ENCODE measurements around the gene FAM50B. TPM values are rescaled to one million over a fixed set of nuclear protein-coding genes. Genes with fewer than 3 reads are reported as not detected.

Gene FAM50B
- total and polyA plus RNA-seq, 2 donors (not counting 1 experiment from before 2014, with no cell fraction given): 4.2 to 9.8 TPM

DNA sequence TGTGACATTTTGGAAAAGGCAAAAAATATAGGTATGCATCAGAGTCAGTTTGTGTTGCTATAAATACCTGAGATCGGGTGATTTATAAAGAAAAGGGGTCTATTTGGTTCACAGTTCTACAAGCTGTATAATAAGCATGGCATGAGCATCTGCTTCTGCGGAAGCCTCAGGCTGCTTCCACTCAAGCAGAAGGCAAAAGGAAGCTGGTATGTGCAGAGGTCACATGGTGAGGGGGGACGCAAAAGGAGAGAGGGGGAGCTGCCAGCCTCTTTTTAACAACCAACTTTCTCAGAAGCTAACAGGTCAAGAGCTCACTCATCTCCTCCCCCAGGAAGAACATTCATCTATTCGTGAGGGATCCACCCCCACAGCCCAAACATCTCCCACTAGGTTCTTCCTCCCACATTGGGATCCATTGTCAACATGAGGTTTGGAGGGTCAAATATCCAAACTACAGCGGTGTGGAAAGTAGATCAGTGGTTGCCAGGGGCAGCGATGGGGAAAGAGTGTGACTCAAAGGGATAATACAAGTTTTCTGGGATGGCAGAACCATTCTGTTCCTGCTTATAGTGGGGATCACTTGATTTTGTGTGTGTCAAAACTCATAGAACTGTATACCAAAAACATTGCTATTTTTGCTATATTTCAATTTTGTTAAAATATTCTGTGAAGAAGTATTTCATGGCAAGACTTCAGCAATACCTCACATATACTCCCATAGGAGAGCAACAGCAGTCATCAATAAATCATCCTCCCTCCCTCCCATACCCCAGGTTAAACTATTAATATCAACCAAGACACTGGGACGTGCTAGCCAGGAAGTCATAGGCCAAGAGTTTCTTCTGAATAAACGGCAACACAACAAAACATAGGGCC is 9.9 kb upstream of the FAM50B start:
- ChIA-PET CTCF (no interaction called here), POLR2A (no interaction called here)
- DNase-seq: no peak
- Histone ChIP-seq H4K20me1 (ENCODE audit: control insufficient read depth, insufficient read depth, low read length, poor library complexity, severe bottlenecking) (no peaks in the 10 kb centered on the region), H3K4me2 (replicated peaks; ENCODE audit: low read depth, low read length, poor library complexity, severe bottlenecking) (no peak overlapping the region), H3K27ac (ENCODE audit: low read length in 2 of 2) (no peak overlapping the region), H2AFZ (ENCODE audit: insufficient read depth, low read depth, low read length, poor library complexity, severe bottlenecking) (no peak overlapping the region), H3K36me3 (replicated peaks in 1 of 2; ENCODE audit: control extremely low read depth in 1 of 2, control insufficient read depth in 1 of 2, extremely low read depth in 1 of 2, insufficient read depth in 2 of 2, low read length in 1 of 2) (no peaks in the 10 kb centered on the region), H3K4me1 (ENCODE audit: control insufficient read depth in 2 of 2, insufficient read depth in 2 of 2, low read length in 2 of 2) (no peaks in the 10 kb centered on the region), H3K9me3 (ENCODE audit: control extremely low read depth in 1 of 3, control insufficient read depth in 2 of 3, insufficient read depth in 1 of 3, low read length in 2 of 3) (no peaks in the 10 kb centered on the region), H3K4me3 (ENCODE audit: control extremely low read depth in 1 of 5, extremely low read depth in 1 of 5, insufficient read depth in 1 of 5, low read depth in 2 of 5, low read length in 4 of 5) (no peak overlapping the region), H3K9ac (ENCODE audit: low read length) (no peak overlapping the region), H3K79me2 (ENCODE audit: control insufficient read depth, insufficient read depth, low read length) (no peaks in the 10 kb centered on the region), H3K27me3 (replicated peaks in 1 of 4; ENCODE audit: control extremely low read depth in 1 of 4, control insufficient read depth in 3 of 4, insufficient read depth in 4 of 4, low read length in 3 of 4) (no peaks in the 10 kb centered on the region)
- TF ChIP-seq, protein P1, sequence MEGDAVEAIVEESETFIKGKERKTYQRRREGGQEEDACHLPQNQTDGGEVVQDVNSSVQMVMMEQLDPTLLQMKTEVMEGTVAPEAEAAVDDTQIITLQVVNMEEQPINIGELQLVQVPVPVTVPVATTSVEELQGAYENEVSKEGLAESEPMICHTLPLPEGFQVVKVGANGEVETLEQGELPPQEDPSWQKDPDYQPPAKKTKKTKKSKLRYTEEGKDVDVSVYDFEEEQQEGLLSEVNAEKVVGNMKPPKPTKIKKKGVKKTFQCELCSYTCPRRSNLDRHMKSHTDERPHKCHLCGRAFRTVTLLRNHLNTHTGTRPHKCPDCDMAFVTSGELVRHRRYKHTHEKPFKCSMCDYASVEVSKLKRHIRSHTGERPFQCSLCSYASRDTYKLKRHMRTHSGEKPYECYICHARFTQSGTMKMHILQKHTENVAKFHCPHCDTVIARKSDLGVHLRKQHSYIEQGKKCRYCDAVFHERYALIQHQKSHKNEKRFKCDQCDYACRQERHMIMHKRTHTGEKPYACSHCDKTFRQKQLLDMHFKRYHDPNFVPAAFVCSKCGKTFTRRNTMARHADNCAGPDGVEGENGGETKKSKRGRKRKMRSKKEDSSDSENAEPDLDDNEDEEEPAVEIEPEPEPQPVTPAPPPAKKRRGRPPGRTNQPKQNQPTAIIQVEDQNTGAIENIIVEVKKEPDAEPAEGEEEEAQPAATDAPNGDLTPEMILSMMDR (IDR thresholded peaks at IDR 0.05): no peak
- TF ChIP-seq EZH2 (IDR thresholded peaks at IDR 0.05; ENCODE audit: borderline replicate concordance, insufficient read depth, low read depth, low read length, poor library complexity, severe bottlenecking): no peak
- Mint-ChIP-seq H3K4me3 (no peak overlapping the region), H3K27ac (no peak overlapping the region), H3K27me3 (peaks cover 3% of the 10 kb centered on the region), H3K4me1 (peaks cover 1% of the 10 kb centered on the region), H3K9me3 (ENCODE audit: insufficient read depth) (no peaks in the 10 kb centered on the region)
- WGBS (ENCODE audit: insufficient coverage): 97% methylated on average over 5 of the region's 8 CpGs
- intact Hi-C loops (cut with micrococcal nuclease): no loop called here
- no peak for ATAC-seq (ENCODE audit: low read depth)

- Histone ChIP-seq H4K20me1 (ENCODE audit: control insufficient read depth, insufficient read depth, low read length, poor library complexity, severe bottlenecking) (no peaks in the 10 kb centered on the region), H3K9me3 (ENCODE audit: control extremely low read depth in 1 of 3, control insufficient read depth in 2 of 3, insufficient read depth in 1 of 3, low read length in 2 of 3) (no peaks in the 10 kb centered on the region), H3K36me3 (replicated peaks in 1 of 2; ENCODE audit: control extremely low read depth in 1 of 2, control insufficient read depth in 1 of 2, extremely low read depth in 1 of 2, insufficient read depth in 2 of 2, low read length in 1 of 2) (no peaks in the 10 kb centered on the region), H3K79me2 (ENCODE audit: control insufficient read depth, insufficient read depth, low read length) (no peaks in the 10 kb centered on the region), H3K4me3 (ENCODE audit: control extremely low read depth in 1 of 5, extremely low read depth in 1 of 5, insufficient read depth in 1 of 5, low read depth in 2 of 5, low read length in 4 of 5) (no peak overlapping the region), H3K27me3 (replicated peaks in 1 of 4; ENCODE audit: control extremely low read depth in 1 of 4, control insufficient read depth in 3 of 4, insufficient read depth in 4 of 4, low read length in 3 of 4) (no peaks in the 10 kb centered on the region), H3K27ac (ENCODE audit: low read length in 2 of 2) (no peak overlapping the region), H3K4me2 (replicated peaks; ENCODE audit: low read depth, low read length, poor library complexity, severe bottlenecking) (no peak overlapping the region), H3K9ac (ENCODE audit: low read length) (no peak overlapping the region), H2AFZ (ENCODE audit: insufficient read depth, low read depth, low read length, poor library complexity, severe bottlenecking) (no peak overlapping the region), H3K4me1 (ENCODE audit: control insufficient read depth in 2 of 2, insufficient read depth in 2 of 2, low read length in 2 of 2) (no peaks in the 10 kb centered on the region)
- Mint-ChIP-seq H3K9me3 (ENCODE audit: insufficient read depth) (no peaks in the 10 kb centered on the region), H3K4me3 (no peak overlapping the region), H3K27me3 (peaks cover 3% of the 10 kb centered on the region), H3K4me1 (no peaks in the 10 kb centered on the region), H3K27ac (no peak overlapping the region)
- ChIA-PET POLR2A (no interaction called here), CTCF (no interaction called here)
- ATAC-seq (ENCODE audit: low read depth) (no peak), DNase-seq (no peak)
- TF ChIP-seq, protein P1 (IDR thresholded peaks at IDR 0.05): no peak
- TF ChIP-seq EZH2 (IDR thresholded peaks at IDR 0.05; ENCODE audit: borderline replicate concordance, insufficient read depth, low read depth, low read length, poor library complexity, severe bottlenecking): no peak
- WGBS (ENCODE audit: insufficient coverage): 79% methylated on average over 3 of the region's 6 CpGs
- intact Hi-C loops (cut with micrococcal nuclease): no loop called here
Observed at GRCh38 chr6:3841066-3841454, 8.1 kb upstream of the FAM50B start.

Data from B cell (primary cell).